Panc1 (cell line): Measurements from ENCODE around the gene SYN1. TPM values are rescaled to one million over a fixed set of nuclear protein-coding genes. Genes with fewer than 3 reads are reported as not detected.

Experiments used
- ATAC-seq: fragments of 200-7000 bp; cut with Tn5 transposase; 2 replicates; pipeline ENCODE4 v1.9.1; 2020; ENCODE audit warnings: mild to moderate bottlenecking, moderate library complexity
- BruUV-seq: library from RNA; stranded (reverse); fragments of 400-500 nt; replicated peaks from 2 replicates; lab custom pipeline; 2021; lab: Mats Ljungman, UMichigan
- CTCF ChIA-PET: fragments of 300-600 bp; sonication (Branson Sonifier 250); formaldehyde crosslinking; loops from one replicate; lab custom pipeline; 2022; ENCODE audit warnings: antibody characterized with exemption; lab: Charles Lee
- POLR2A ChIA-PET: fragments of 300-600 bp; sonication (Branson Sonifier 250); formaldehyde crosslinking; loops from one replicate; lab custom pipeline; 2022; ENCODE audit warnings: antibody characterized with exemption; lab: Charles Lee
- DNase-seq: peaks from one replicate; pipeline ENCODE4 v3.0.0-alpha.2; 2010; ENCODE audit warnings: low read depth, low spot score
- H3K27ac ChIP-seq: 2 replicates; pipeline ENCODE4 v1.5.1; 2011; ENCODE audit warnings: mild to moderate bottlenecking, low read length, inconsistent platforms
- H3K27me3 ChIP-seq: fragments of 200-500 bp; sonication (Bioruptor generic); 2 replicates; pipeline ENCODE4 v1.6.0; 2014; ENCODE audit warnings: low read length, inconsistent platforms; ENCODE audit not compliant: control insufficient read depth, insufficient read depth
- H3K36me3 ChIP-seq: fragments of 200-500 bp; sonication (Bioruptor generic); 2 replicates; pipeline ENCODE4 v1.5.1; 2014; ENCODE audit warnings: inconsistent platforms, mild to moderate bottlenecking, low read length, moderate library complexity; ENCODE audit not compliant: control insufficient read depth, insufficient read depth
- H3K4me1 ChIP-seq: 2 replicates; pipeline ENCODE4 v1.5.1; 2011; ENCODE audit warnings: inconsistent platforms, mild to moderate bottlenecking, low read length, moderate library complexity; ENCODE audit not compliant: control insufficient read depth, insufficient read depth
- H3K4me3 ChIP-seq, 2 experiments: 2 replicates each; pipeline ENCODE4 v1.5.1; 2011 to 2012; ENCODE audit warnings: low read depth in 2 of 2, low read length in 2 of 2, mild to moderate bottlenecking in 2 of 2, inconsistent platforms in 1 of 2, moderate library complexity in 1 of 2
- H3K9me3 ChIP-seq: fragments of 200-500 bp; sonication (Bioruptor generic); 2 replicates; pipeline ENCODE4 v1.5.1; 2014; ENCODE audit warnings: low read depth, mild to moderate bottlenecking, inconsistent platforms, low read length, moderate library complexity; ENCODE audit not compliant: control insufficient read depth, insufficient read depth
- POLR2AphosphoS5 ChIP-seq: IDR thresholded peaks from 2 replicates; pipeline ENCODE4 v1.6.1; 2012; ENCODE audit warnings: mild to moderate bottlenecking, low read depth, low read length, moderate library complexity
- SIN3A ChIP-seq: IDR thresholded peaks from 2 replicates; pipeline ENCODE4 v1.6.1; 2012; ENCODE audit warnings: low read depth, mild to moderate bottlenecking, low read length, moderate library complexity, borderline replicate concordance; ENCODE audit not compliant: insufficient read depth
- TCF7L2 ChIP-seq: IDR thresholded peaks from 2 replicates; pipeline ENCODE4 v1.6.1; 2011; ENCODE audit warnings: mild to moderate bottlenecking, low read depth, low read length, inconsistent platforms
- in situ Hi-C: cut with HindIII; loops from 2 replicates; pipeline ENCODE4 v1.10.0; 2016; ENCODE audit warnings: low sequenced_read_pairs, low pct_unique_long_range_greater_than_20kb
- intact Hi-C: fragments of 100-400 bp; cut with micrococcal nuclease; formaldehyde crosslinking; loops from one replicate; pipeline ENCODE4 v1.10.0; 2022; ENCODE audit not compliant: unreplicated experiment
- total RNA-seq: library from RNA; stranded (reverse); gene quantifications from one replicate; pipeline ENCODE4 v1.2.1, GENCODE V29; 2021; ENCODE audit not compliant: unreplicated experiment
- TF ChIP-seq, protein P1 (sequence below): fragments of 450-650 bp; IDR thresholded peaks from 2 replicates; pipeline ENCODE4 v1.5.1; 2017; ENCODE audit warnings: mild to moderate bottlenecking
- TF ChIP-seq, protein P2 (sequence below), 2 experiments: IDR thresholded peaks; 2 replicates each; pipeline ENCODE4 v1.6.1; 2011 to 2012; ENCODE audit warnings: low read depth in 2 of 2, control low read depth in 1 of 2, low read length in 1 of 2, mild to moderate bottlenecking in 1 of 2, moderate library complexity in 1 of 2; ENCODE audit not compliant: insufficient read depth in 1 of 2

SYN1 gene
- total RNA-seq, 1 experiment from 2014 or later, result 1.0 TPM

DNA sequence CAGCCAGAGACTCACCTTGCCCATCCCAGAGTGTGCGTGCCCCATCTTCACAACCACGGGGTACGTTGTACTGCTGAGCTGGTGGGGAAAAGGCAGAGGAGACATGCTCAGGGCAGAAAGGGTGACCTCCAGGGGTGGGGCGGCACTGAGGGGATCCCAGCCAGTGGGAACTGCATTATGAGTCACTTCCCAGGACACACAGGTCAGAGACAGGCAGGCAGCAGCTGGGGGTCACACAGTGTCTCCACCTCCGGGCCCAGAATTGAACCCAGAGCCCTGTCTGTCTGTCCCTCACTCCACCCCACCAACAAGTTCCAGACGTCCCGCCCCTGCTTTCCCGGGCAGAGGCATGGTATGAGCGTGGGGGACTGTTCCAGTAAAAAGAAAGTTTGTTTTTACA lies 42.2 kb downstream of the SYN1 start:
- DNase-seq, result no peak
- Histone ChIP-seq H3K36me3 (no peaks in the 10 kb centered on the region), H3K27ac (no peak overlapping the region), H3K4me1 (no peaks in the 10 kb centered on the region; the same call in 1 of the 2 replicates), H3K27me3 (no peaks in the 10 kb centered on the region), H3K9me3 (no peaks in the 10 kb centered on the region), H3K4me3 (no peak overlapping the region)
- CTCF ChIA-PET, result no interaction called here
- in situ Hi-C loops (no loop called here), intact Hi-C loops (no loop called here)
- no TSS peak for BruUV-seq
- POLR2A ChIA-PET, result interaction anchor here (0.7 kb wide), 1 partner anchor 110 kb away, joined by 5 read pairs; no protein-coding TSS in a partner anchor
- no peak for TF ChIP-seq TCF7L2
- TF ChIP-seq SIN3A, result no peak
- ATAC-seq, result no peak

DNA sequence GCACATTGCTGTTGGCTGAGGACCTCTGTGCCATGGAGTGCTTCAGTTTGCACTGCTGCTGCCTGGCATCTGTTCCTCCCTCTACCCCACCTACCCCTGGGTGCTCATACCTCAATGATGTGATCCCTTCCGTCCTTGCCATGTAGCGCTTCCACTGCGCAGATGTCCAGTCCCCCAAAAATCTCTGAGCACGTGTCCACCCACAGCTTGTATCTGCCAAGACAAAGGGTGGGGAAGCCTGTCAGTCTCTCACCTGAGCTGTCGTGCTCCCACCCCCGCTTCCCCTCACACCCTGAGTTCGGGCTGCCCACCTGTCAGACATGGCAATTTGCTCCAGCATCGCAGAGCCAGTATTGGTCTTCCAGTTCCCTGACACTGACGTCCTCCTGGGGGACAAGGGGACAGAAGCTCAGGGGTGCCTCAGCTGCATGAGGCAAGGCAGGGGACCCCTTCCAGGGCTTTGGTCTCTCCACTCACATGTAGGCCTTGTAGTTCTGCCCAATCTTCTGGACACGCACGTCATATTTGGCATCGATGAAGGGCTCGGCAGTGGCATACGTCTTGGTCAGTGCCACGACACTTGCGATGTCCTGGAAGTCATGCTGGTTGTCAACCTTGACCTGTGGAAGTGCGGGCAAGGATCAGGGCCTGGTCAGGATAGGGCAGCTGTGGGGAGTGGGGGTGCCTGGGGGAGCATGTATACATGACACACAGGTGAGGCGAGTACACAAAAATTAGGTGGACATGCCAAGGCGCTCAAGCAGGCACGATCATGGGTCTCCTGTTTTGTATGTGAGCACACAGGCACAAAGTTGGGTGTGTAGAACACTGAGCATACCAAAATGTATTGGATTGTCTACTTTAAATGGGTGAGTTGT lies 43.4 kb downstream of the SYN1 start:
- H3K27ac ChIP-seq, result no peak overlapping the region
- POLR2A ChIA-PET, result no interaction called here
- in situ Hi-C loops (no loop called here), intact Hi-C loops (no loop called here)
- H3K4me1 ChIP-seq, result no peaks in the 10 kb centered on the region; the same call in 1 of the 2 replicates
- H3K36me3 ChIP-seq, result no peaks in the 10 kb centered on the region
- CTCF ChIA-PET, result no interaction called here
- no peaks in the 10 kb centered on the region for H3K27me3 ChIP-seq
- BruUV-seq, result no TSS peak
- no peaks in the 10 kb centered on the region for H3K9me3 ChIP-seq
- TF ChIP-seq TCF7L2 (no peak), POLR2AphosphoS5 (no peak), SIN3A (no peak)
- TF ChIP-seq, protein P1, sequence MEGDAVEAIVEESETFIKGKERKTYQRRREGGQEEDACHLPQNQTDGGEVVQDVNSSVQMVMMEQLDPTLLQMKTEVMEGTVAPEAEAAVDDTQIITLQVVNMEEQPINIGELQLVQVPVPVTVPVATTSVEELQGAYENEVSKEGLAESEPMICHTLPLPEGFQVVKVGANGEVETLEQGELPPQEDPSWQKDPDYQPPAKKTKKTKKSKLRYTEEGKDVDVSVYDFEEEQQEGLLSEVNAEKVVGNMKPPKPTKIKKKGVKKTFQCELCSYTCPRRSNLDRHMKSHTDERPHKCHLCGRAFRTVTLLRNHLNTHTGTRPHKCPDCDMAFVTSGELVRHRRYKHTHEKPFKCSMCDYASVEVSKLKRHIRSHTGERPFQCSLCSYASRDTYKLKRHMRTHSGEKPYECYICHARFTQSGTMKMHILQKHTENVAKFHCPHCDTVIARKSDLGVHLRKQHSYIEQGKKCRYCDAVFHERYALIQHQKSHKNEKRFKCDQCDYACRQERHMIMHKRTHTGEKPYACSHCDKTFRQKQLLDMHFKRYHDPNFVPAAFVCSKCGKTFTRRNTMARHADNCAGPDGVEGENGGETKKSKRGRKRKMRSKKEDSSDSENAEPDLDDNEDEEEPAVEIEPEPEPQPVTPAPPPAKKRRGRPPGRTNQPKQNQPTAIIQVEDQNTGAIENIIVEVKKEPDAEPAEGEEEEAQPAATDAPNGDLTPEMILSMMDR, result no peak
- TF ChIP-seq, protein P2, sequence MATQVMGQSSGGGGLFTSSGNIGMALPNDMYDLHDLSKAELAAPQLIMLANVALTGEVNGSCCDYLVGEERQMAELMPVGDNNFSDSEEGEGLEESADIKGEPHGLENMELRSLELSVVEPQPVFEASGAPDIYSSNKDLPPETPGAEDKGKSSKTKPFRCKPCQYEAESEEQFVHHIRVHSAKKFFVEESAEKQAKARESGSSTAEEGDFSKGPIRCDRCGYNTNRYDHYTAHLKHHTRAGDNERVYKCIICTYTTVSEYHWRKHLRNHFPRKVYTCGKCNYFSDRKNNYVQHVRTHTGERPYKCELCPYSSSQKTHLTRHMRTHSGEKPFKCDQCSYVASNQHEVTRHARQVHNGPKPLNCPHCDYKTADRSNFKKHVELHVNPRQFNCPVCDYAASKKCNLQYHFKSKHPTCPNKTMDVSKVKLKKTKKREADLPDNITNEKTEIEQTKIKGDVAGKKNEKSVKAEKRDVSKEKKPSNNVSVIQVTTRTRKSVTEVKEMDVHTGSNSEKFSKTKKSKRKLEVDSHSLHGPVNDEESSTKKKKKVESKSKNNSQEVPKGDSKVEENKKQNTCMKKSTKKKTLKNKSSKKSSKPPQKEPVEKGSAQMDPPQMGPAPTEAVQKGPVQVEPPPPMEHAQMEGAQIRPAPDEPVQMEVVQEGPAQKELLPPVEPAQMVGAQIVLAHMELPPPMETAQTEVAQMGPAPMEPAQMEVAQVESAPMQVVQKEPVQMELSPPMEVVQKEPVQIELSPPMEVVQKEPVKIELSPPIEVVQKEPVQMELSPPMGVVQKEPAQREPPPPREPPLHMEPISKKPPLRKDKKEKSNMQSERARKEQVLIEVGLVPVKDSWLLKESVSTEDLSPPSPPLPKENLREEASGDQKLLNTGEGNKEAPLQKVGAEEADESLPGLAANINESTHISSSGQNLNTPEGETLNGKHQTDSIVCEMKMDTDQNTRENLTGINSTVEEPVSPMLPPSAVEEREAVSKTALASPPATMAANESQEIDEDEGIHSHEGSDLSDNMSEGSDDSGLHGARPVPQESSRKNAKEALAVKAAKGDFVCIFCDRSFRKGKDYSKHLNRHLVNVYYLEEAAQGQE (IDR thresholded peaks at IDR 0.05; ENCODE audit: insufficient read depth in 1 of 2, low read depth in 2 of 2, low read length in 1 of 2), result no peak
- H3K4me3 ChIP-seq, result no peak overlapping the region
- no peak for DNase-seq
- ATAC-seq, result no peak
